ENCODE data around the gene HS3ST5.

- TF ChIP-seq CTCF (IDR thresholded peaks at IDR 0.05) (no peak), POLR2A (IDR thresholded peaks at IDR 0.05) (no peak), POLR2AphosphoS5 (IDR thresholded peaks at IDR 0.05) (no peak)
Observed at GRCh38 chr6:114119056-114119455, 223.8 kb downstream of the HS3ST5 start.

Measured in stomach (tissue), 4 donors.